ENCODE data around the gene GLIS1.

GLIS1 gene

DNA sequence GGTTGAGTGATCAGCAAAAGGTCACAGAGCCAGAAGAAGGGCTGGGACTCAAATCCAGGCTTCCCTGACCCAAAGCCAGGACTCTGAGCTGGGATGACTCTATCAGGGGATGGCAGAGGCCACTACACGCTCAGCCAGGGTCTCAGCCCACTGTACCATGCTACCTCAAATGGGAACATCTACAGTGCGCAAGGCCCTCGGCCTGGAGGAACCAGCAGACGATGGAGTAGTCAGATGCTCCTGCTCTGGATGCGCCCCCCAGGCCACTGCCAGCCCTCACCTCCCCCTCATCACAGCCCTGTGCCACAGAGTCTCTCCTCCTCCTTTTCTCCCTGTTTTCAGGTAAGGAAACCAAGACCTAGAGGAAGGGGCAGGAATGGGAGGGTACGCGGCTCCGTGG, 39.0 kb downstream of the GLIS1 start:
- Histone ChIP-seq H3K27me3 (ENCODE audit: low read length) (no peaks in the 10 kb centered on the region), H2AFZ (ENCODE audit: low read depth, low read length, severe bottlenecking) (no peak overlapping the region), H3K36me3 (ENCODE audit: low read length) (no peaks in the 10 kb centered on the region), H3F3A (ENCODE audit: insufficient read depth) (no peaks in the 10 kb centered on the region), H3K9me3 (ENCODE audit: insufficient read depth, low read length) (no peaks in the 10 kb centered on the region), H3K9me2 (replicated peaks; ENCODE audit: insufficient read depth, low read length) (no peaks in the 10 kb centered on the region), H3K4me3 (ENCODE audit: insufficient read depth, low read length, poor library complexity, severe bottlenecking) (no peak overlapping the region), H3K79me2 (ENCODE audit: insufficient read depth, low read length) (no peaks in the 10 kb centered on the region), H4K20me1 (ENCODE audit: low read depth, low read length) (no peaks in the 10 kb centered on the region), H3K9ac (ENCODE audit: low read length) (no peak overlapping the region), H3K27ac (ENCODE audit: low read depth, low read length) (no peak overlapping the region), H3K4me2 (ENCODE audit: low read depth, low read length, poor library complexity, severe bottlenecking) (no peak overlapping the region)
- TF ChIP-seq, protein P1, sequence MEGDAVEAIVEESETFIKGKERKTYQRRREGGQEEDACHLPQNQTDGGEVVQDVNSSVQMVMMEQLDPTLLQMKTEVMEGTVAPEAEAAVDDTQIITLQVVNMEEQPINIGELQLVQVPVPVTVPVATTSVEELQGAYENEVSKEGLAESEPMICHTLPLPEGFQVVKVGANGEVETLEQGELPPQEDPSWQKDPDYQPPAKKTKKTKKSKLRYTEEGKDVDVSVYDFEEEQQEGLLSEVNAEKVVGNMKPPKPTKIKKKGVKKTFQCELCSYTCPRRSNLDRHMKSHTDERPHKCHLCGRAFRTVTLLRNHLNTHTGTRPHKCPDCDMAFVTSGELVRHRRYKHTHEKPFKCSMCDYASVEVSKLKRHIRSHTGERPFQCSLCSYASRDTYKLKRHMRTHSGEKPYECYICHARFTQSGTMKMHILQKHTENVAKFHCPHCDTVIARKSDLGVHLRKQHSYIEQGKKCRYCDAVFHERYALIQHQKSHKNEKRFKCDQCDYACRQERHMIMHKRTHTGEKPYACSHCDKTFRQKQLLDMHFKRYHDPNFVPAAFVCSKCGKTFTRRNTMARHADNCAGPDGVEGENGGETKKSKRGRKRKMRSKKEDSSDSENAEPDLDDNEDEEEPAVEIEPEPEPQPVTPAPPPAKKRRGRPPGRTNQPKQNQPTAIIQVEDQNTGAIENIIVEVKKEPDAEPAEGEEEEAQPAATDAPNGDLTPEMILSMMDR (IDR thresholded peaks at IDR 0.05; ENCODE audit: insufficient read depth, low read length, poor library complexity, severe bottlenecking) = no peak
- no peak for TF ChIP-seq EZH2phosphoT487 (conservative IDR thresholded peaks at IDR 0.05; ENCODE audit: low read length)

DNA sequence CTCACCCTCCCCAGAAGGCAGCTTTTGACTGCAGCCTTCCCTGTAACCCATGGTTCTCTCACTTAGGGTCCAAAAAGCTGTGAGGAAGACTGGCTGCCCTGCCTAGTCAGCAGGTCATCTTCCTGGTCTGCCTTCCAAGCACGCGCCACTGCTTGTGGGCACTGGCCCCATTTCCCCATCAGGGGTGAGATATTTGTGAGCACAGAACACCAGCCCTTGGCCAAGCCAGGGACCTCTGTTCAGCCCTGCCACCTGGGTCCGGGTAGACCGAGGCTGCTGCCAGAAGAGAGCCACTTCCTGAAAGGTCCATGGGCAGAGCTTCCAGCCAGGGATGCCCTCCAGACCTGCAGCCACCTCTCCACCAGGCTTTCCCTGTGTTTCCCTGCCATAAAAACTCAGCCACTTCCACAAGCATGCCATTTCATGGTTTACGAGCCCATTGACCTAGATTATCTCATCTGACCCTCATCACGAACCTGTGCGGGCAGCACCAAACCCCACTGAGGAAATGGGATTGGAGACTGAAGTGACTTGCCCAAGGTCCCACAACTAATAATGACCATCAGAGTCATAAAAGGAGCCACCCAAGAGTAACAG, 40.5 kb downstream of the GLIS1 start:
- H3K27ac ChIP-seq (ENCODE audit: low read depth, low read length) = no peak overlapping the region
- H3K4me2 ChIP-seq (ENCODE audit: low read depth, low read length, poor library complexity, severe bottlenecking) = no peak overlapping the region
- no peak overlapping the region for H3K4me3 ChIP-seq (ENCODE audit: insufficient read depth, low read length, poor library complexity, severe bottlenecking)
- no peak overlapping the region for H2AFZ ChIP-seq (ENCODE audit: low read depth, low read length, severe bottlenecking)
- no peaks in the 10 kb centered on the region for H3K27me3 ChIP-seq (ENCODE audit: low read length)
- no peaks in the 10 kb centered on the region for H3F3A ChIP-seq (ENCODE audit: insufficient read depth)
- no peaks in the 10 kb centered on the region for H3K36me3 ChIP-seq (ENCODE audit: low read length)
- TF ChIP-seq, protein P1 (IDR thresholded peaks at IDR 0.05; ENCODE audit: insufficient read depth, low read length, poor library complexity, severe bottlenecking) = no peak
- no peak for TF ChIP-seq EZH2phosphoT487 (conservative IDR thresholded peaks at IDR 0.05; ENCODE audit: low read length)
- H3K9me2 ChIP-seq (replicated peaks; ENCODE audit: insufficient read depth, low read length) = no peaks in the 10 kb centered on the region
- H3K79me2 ChIP-seq (ENCODE audit: insufficient read depth, low read length) = no peaks in the 10 kb centered on the region
- H3K9ac ChIP-seq (ENCODE audit: low read length) = no peak overlapping the region
- no peaks in the 10 kb centered on the region for H3K9me3 ChIP-seq (ENCODE audit: insufficient read depth, low read length)
- H4K20me1 ChIP-seq (ENCODE audit: low read depth, low read length) = no peaks in the 10 kb centered on the region

DNA sequence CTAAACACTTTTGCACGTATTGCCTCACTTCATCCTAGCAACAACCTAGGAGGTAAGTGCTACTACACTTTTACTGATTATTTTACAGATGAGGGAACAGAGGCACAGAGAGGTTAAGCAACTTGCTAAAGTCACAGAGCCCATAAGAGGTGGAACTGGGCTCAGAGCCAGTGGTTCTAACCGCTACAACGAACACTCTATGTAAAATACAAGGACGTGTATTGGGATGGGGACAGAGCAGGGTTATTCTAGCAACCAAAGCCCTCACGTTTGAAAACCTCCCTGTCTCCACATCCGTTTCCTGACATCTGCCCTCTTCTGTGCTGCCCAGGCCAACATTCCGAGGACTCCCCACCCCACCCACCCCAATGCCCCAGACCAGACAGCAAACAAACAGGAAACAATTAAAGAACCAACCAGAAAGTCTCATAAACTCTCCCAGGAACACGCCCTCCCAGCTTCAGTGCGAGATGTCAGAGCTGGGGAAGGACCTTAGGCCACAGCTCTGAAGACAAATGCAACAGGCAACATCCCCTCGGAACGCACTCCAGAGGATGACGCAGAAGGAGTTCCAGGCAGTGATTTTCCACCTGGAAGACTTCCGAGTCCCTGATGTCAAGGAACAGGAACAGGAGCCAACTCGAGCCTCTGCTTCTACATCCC, 41.1 kb downstream of the GLIS1 start:
- Histone ChIP-seq H4K20me1 (ENCODE audit: low read depth, low read length) (no peaks in the 10 kb centered on the region), H3K4me2 (ENCODE audit: low read depth, low read length, poor library complexity, severe bottlenecking) (no peak overlapping the region), H3F3A (ENCODE audit: insufficient read depth) (no peaks in the 10 kb centered on the region), H2AFZ (ENCODE audit: low read depth, low read length, severe bottlenecking) (no peak overlapping the region), H3K9ac (ENCODE audit: low read length) (no peak overlapping the region), H3K9me3 (ENCODE audit: insufficient read depth, low read length) (no peaks in the 10 kb centered on the region), H3K27me3 (ENCODE audit: low read length) (no peaks in the 10 kb centered on the region), H3K27ac (ENCODE audit: low read depth, low read length) (no peak overlapping the region), H3K36me3 (ENCODE audit: low read length) (no peaks in the 10 kb centered on the region), H3K79me2 (ENCODE audit: insufficient read depth, low read length) (no peaks in the 10 kb centered on the region), H3K9me2 (replicated peaks; ENCODE audit: insufficient read depth, low read length) (no peaks in the 10 kb centered on the region), H3K4me3 (ENCODE audit: insufficient read depth, low read length, poor library complexity, severe bottlenecking) (no peak overlapping the region)
- no peak for TF ChIP-seq EZH2phosphoT487 (conservative IDR thresholded peaks at IDR 0.05; ENCODE audit: low read length)
- TF ChIP-seq, protein P1 (IDR thresholded peaks at IDR 0.05; ENCODE audit: insufficient read depth, low read length, poor library complexity, severe bottlenecking) = no peak
